ENCODE data around the gene TRPC6.

DNA sequence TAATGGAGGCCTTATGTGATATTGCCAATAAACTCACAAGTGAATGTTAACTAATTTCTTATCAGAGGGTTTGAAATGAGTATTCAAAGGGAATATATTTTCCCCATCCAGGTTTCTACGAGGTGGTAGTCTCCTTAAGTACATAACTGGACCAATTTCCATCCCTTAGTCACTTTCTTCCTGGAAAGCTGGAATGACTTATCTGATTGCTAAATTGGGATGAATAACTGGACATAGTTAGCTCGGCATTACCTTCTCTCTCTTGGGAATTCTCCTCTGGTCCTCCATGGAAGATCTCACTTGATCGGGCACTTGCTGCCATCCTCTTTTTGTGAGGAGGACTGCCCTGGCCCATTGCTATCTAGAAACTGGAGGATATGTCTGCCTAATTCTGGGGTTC, 109.1 kb downstream of the TRPC6 start:
- TF ChIP-seq CTCF (IDR thresholded peaks at IDR 0.05) (no peak), POLR2A (IDR thresholded peaks at IDR 0.05) (no peak)

Measured in heart left ventricle (tissue), 13 donors.